Endothelial cell of umbilical vein (primary cell): ENCODE results near the gene IGFBPL1. TPM values are rescaled to one million over a fixed set of nuclear protein-coding genes. Genes with fewer than 3 reads are reported as not detected.

ENCODE experiments used
- BruUV-seq: library from RNA; stranded (reverse); fragments of 400-500 nt; replicated peaks from 2 replicates; lab custom pipeline; 2021; lab: Mats Ljungman, UMichigan
- CTCF ChIA-PET: fragments of 300-600, 350-600 bp; sonication (Branson Sonifier 250); formaldehyde crosslinking; loops from one replicate; lab custom pipeline; 2021; ENCODE audit warnings: antibody characterized with exemption, inconsistent platforms; lab: Charles Lee
- POLR2A ChIA-PET: fragments of 300-600, 350-600 bp; sonication (Branson Sonifier 250); formaldehyde crosslinking; loops from one replicate; lab custom pipeline; 2021; ENCODE audit warnings: antibody characterized with exemption, inconsistent platforms; lab: Charles Lee
- DNase-seq: peaks from one replicate; pipeline ENCODE4 v3.0.0-alpha.2; 2011; ENCODE audit warnings: low read depth, low spot score
- FAIRE-seq: peaks from 2 replicates; lab custom pipeline; 2011; peaks lifted over from hg19 to GRCh38; lab: Jason Lieb, UNC
- H2AFZ ChIP-seq: 2 replicates; pipeline ENCODE4 v1.6.0; 2012; ENCODE audit warnings: low read depth, low read length, control low read depth, inconsistent platforms
- H3K27ac ChIP-seq: 2 replicates; pipeline ENCODE4 v1.5.1; 2011; ENCODE audit warnings: low read depth, mild to moderate bottlenecking, control low read depth, low read length, moderate library complexity; ENCODE audit not compliant: insufficient read depth
- H3K27me3 ChIP-seq, 2 experiments: 2 replicates each; pipeline versions ENCODE4 v1.6.0 to v1.6.1; 2011; ENCODE audit warnings: low read length in 2 of 2, mixed read lengths in 1 of 2; ENCODE audit not compliant: control insufficient read depth in 2 of 2, insufficient read depth in 2 of 2
- H3K36me3 ChIP-seq, 2 experiments: 2 replicates in 1 of 2; 3 replicates in 1 of 2; pipeline ENCODE4 v1.5.1; 2011; ENCODE audit warnings: low read length in 2 of 2, mild to moderate bottlenecking in 1 of 2, moderate library complexity in 1 of 2; ENCODE audit not compliant: control insufficient read depth in 2 of 2, insufficient read depth in 2 of 2; ENCODE audit errors: extremely low read depth in 1 of 2
- H3K4me1 ChIP-seq: 3 replicates; pipeline ENCODE4 v1.5.1; 2011; ENCODE audit warnings: mild to moderate bottlenecking, low read length; ENCODE audit not compliant: control insufficient read depth, insufficient read depth; ENCODE audit errors: extremely low read depth
- H3K4me2 ChIP-seq: 2 replicates; pipeline ENCODE4 v1.6.1; 2011; ENCODE audit warnings: low read length, control low read depth, mixed read lengths; ENCODE audit not compliant: insufficient read depth
- H3K4me3 ChIP-seq, 3 experiments: fragments of 200-600 bp in 1 of 3; sonication (generic), shearing (Covaris generic) in 1 of 3; replicated peaks in 1 of 3; 2 replicates each; pipeline ENCODE4 v1.5.1; 2011 to 2016; ENCODE audit warnings: control low read depth in 3 of 3, low read length in 3 of 3, mild to moderate bottlenecking in 2 of 3, inconsistent platforms in 1 of 3, low read depth in 1 of 3, moderate library complexity in 1 of 3; ENCODE audit not compliant: insufficient read depth in 1 of 3
- H3K79me2 ChIP-seq: 2 replicates; pipeline ENCODE4 v1.6.0; 2012; ENCODE audit warnings: low read length, inconsistent platforms; ENCODE audit not compliant: control insufficient read depth, insufficient read depth
- H3K9ac ChIP-seq: replicated peaks from 2 replicates; pipeline ENCODE3; 2011; ENCODE audit warnings: low read length, control low read depth; ENCODE audit not compliant: insufficient read depth; ENCODE audit errors: extremely low read depth
- H3K9me1 ChIP-seq: replicated peaks from 3 replicates; pipeline ENCODE4 v1.6.0; 2011; ENCODE audit warnings: mild to moderate bottlenecking, low read length; ENCODE audit not compliant: control insufficient read depth, insufficient read depth; ENCODE audit errors: extremely low read depth
- H3K9me3 ChIP-seq: replicated peaks from 2 replicates; pipeline ENCODE4 v1.5.1; 2012; ENCODE audit warnings: low read length, inconsistent platforms; ENCODE audit not compliant: control insufficient read depth, insufficient read depth
- H4K20me1 ChIP-seq: replicated peaks from 2 replicates; pipeline ENCODE3; 2011; ENCODE audit warnings: mild to moderate bottlenecking, low read length; ENCODE audit not compliant: control insufficient read depth, insufficient read depth; ENCODE audit errors: extremely low read depth
- FOS ChIP-seq: IDR thresholded peaks from 2 replicates; pipeline ENCODE4 v1.6.1; 2011; ENCODE audit warnings: mild to moderate bottlenecking, low read length, moderate library complexity, borderline replicate concordance; ENCODE audit not compliant: insufficient read depth
- GATA2 ChIP-seq: IDR thresholded peaks from 2 replicates; pipeline ENCODE4 v1.7.0; 2011; ENCODE audit warnings: low read depth, mild to moderate bottlenecking, moderate library complexity, mixed read lengths, low read length; ENCODE audit not compliant: insufficient read length, insufficient read depth
- JUN ChIP-seq: IDR thresholded peaks from 2 replicates; pipeline ENCODE4 v1.6.1; 2011; ENCODE audit warnings: borderline replicate concordance, low read depth; ENCODE audit not compliant: insufficient read length, insufficient read depth
- MYC ChIP-seq: IDR thresholded peaks from one replicate; pipeline ENCODE4 v1.6.1; 2011; ENCODE audit warnings: mild to moderate bottlenecking, low read depth, low read length
- POLR2AphosphoS5 ChIP-seq: IDR thresholded peaks from 2 replicates; pipeline ENCODE4 v1.6.1; 2012; ENCODE audit warnings: low read depth, mild to moderate bottlenecking, control low read depth, low read length, moderate library complexity; ENCODE audit not compliant: insufficient read depth
- dilution Hi-C: fragments of 300-500 bp; cut with MboI; formaldehyde crosslinking; loops from one replicate; pipeline ENCODE4 v1.15.0; 2019; ENCODE audit warnings: low sequenced_read_pairs; ENCODE audit not compliant: extremely low pct_ligation_motif_present
- intact Hi-C: fragments of 100-400 bp; cut with micrococcal nuclease; formaldehyde crosslinking; loops from one replicate; pipeline ENCODE4 v1.10.0; 2022
- polyA plus RNA-seq, 4 experiments: library from polyadenylated mRNA; depleted of rRNA in 3 of 4; stranded (reverse) in 3 of 4; unstranded in 1 of 4; fragments of >200 nt; gene quantifications; 2 replicates each; pipeline versions ENCODE4 v1.2.1 to v1.2.3, GENCODE V29; 2011 to 2012; ENCODE audit warnings: missing spikeins in 1 of 4
- total RNA-seq: library from RNA; stranded (reverse); gene quantifications from 2 replicates; pipeline ENCODE4 v1.2.3, GENCODE V29; 2021

IGFBPL1 gene
- total and polyA plus RNA-seq, 2 donors (not counting 3 experiments of a cell fraction or from before 2014, with no cell fraction given), result not detected

- TF ChIP-seq POLR2AphosphoS5 (no peak), FOS (no peak), JUN (no peak), GATA2 (no peak), MYC (no peak)
- Histone ChIP-seq H3K9me3 (no peaks in the 10 kb centered on the region), H3K4me2 (no peak overlapping the region), H4K20me1 (no peaks in the 10 kb centered on the region), H3K4me3 (no peak overlapping the region), H3K9me1 (no peaks in the 10 kb centered on the region), H3K27ac (no peak overlapping the region), H3K36me3 (no peaks in the 10 kb centered on the region), H3K4me1 (no peaks in the 10 kb centered on the region), H2AFZ (no peak overlapping the region), H3K79me2 (no peaks in the 10 kb centered on the region), H3K27me3 (peaks cover 13 to 21% of the 10 kb centered on the region in 2 experiments), H3K9ac (no peak overlapping the region)
- no peak for FAIRE-seq
- dilution Hi-C loops, result no loop called here
- no TSS peak for BruUV-seq
- CTCF ChIA-PET, result interaction anchor here (1.0 to 1.5 kb wide), 4 partner anchors 8 to 15 kb away, joined by 3 to 9 read pairs (median 6); no protein-coding TSS in a partner anchor
- POLR2A ChIA-PET, result no interaction called here
- intact Hi-C loops, result no loop called here
- DNase-seq, result no peak
Measured at GRCh38 chr9:38416461-38416860, 7.8 kb downstream of the IGFBPL1 start.

GRCh38 chr9:38415856-38416255, 8.4 kb downstream of the IGFBPL1 start:
- ChIA-PET POLR2A (no interaction called here), CTCF (interaction anchor here (1.2 to 1.5 kb wide), 2 partner anchors 7 to 15 kb away, joined by 3 to 8 read pairs; no protein-coding TSS in a partner anchor)
- intact Hi-C loops (no loop called here), dilution Hi-C loops (no loop called here)
- FAIRE-seq, result no peak
- peaks cover 13 to 18% of the 10 kb centered on the region in 2 experiments for H3K27me3 ChIP-seq
- no peaks in the 10 kb centered on the region for H3K36me3 ChIP-seq
- no peaks in the 10 kb centered on the region for H3K79me2 ChIP-seq
- no TSS peak for BruUV-seq
- H3K4me1 ChIP-seq, result no peaks in the 10 kb centered on the region
- H2AFZ ChIP-seq, result no peak overlapping the region
- no peaks in the 10 kb centered on the region for H3K9me3 ChIP-seq
- no peak overlapping the region for H3K4me2 ChIP-seq
- H3K27ac ChIP-seq, result no peak overlapping the region
- DNase-seq, result no peak
- no peaks in the 10 kb centered on the region for H3K9me1 ChIP-seq
- TF ChIP-seq GATA2, result no peak
- H3K9ac ChIP-seq, result no peak overlapping the region
- H3K4me3 ChIP-seq, result no peak overlapping the region
- H4K20me1 ChIP-seq, result no peaks in the 10 kb centered on the region
